ENCODE data around the gene TET2. TPM values are rescaled to one million over a fixed set of nuclear protein-coding genes. Genes with fewer than 3 reads are reported as not detected.
A peak's percentile ranks its signal among the peaks of the same experiment; 100 is the strongest.

The TET2 gene
- total RNA-seq, 1 donor from 2014 or later = 52.4 TPM

DNA sequence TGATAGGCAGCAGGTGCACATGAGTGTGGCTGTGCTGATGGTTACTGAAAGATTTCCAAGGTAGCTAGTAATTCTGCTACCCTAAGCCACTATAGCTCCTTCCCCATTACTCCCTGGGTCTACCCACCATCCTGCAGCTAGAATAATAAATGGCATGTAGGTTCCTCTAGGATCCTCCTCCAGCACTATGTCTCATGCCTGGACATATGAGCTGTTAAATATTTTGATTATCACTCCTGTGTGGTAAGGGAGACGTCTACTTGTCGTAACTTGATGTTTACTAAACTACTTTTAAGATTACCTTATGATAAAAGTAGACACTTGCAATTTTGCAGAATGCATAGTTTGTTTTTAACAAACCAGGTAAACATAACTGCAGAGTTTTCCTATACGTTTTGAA is 35.5 kb downstream of the TET2 start:
- DNase-seq = no peak

DNA sequence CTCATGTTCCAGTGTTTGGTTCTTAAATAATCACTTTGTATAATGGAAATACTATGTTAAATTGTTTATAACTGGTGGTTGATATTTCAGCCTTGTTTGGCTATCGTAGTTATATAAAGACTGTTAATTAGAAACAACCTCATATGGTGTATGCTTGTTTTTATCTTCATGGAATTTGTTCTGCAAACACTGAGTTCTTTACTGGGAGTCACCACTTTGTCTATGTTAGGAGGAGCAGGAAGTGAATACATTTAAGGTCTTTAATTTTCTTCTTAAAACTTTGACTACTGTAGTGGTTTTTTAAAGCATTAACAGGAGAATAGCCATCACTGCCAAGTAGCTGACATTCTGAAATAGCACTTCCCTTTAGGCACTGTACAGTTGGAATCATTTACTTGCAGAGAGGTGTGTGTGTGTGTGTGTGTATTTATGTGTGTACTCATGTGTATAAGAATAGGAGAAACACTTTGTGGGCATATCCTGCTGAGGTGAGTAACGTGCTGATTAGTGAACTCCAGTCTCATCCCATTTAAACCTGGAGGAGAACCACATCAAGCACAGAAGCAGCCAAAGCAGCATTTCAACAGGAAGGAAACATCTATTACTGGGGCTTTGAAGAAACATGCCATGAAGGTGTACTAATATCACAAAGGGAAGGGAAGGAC is 37.8 kb downstream of the TET2 start:
- DNase-seq = no peak

DNA sequence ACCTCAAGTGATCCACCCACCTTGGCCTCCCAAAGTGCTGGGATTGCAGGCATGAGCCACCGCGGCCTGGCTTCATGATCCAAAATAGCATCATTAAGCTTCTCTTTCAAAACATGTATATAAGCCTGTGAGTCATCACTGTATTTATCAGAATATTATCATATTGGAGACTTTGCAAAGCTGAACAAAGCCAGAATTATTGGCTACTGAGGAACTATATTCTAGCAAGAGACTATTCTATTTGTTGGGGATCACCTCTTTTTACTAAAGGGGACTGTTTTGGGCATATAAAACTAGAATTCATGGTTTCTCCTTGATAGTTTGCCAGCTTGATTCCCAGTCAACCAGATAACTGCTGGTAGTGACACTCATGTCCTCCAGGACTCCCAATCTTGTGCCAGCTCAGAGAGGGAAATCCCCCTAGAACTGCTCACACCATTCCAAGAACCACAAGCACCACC is 40.1 kb downstream of the TET2 start:
- DNase-seq = no peak

DNA sequence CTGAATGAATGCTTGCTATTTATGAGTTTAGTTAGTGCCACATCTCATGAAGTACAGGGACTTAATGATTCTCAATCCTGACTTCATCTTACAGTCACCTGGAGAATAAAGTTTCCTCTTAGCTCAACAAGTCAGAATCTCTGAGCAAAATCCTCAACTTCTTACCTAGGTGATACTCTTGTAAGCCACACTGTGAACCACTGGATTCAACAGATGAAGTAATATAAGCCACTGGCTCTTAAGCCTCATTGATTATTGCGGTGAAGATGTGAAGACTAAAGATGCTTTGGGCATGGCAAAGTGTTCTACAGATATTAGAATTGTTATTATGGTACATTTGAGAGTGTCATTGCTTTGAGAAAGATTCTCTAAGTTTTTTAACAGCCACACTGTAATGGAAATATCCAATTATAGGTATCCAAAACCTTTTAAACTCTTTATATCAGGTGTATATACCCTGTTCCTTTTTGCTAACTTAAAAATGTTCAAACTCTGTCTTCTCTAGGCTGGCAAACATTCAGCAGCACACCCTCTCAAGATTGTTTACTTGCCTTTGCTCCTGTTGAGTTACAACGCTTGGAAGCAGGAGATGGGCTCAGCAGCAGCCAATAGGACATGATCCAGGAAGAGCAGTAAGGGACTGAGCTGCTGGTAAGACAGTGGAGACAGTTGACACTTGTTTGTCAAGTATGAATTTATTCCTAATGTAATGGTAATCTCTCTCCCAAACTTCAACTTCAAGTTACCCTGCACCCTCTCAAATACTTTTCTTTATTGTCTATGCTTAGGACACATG is 43.4 kb downstream of the TET2 start:
- DNase-seq = no peak

DNA sequence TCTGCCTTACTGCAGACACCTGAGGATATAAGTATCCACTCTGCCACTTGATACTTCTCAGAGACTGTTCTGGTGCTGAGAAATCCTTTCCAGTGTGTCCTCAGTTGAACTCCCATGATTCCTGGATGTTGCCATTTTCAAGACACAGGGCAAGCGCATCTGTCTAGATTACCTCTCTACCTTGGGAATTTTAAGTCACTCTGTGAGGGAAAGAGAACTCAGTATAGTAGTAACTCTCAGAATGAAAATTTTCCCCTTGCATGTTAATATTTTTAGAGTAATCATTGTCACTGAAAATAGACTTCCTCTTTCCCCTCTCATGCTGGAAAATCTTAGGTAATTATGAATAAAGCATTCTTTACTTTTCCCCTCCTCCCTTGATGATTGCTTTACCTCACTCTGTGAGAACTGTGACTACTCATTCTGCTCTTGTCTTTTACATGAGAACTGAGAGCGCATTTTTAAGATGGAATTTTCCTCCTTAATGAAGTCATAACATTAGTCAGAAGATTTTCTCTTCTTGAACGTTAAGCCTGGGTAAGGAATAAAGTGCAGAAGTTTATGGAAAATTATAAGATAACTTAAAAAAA is 45.0 kb downstream of the TET2 start:
- DNase-seq = no peak

DNA sequence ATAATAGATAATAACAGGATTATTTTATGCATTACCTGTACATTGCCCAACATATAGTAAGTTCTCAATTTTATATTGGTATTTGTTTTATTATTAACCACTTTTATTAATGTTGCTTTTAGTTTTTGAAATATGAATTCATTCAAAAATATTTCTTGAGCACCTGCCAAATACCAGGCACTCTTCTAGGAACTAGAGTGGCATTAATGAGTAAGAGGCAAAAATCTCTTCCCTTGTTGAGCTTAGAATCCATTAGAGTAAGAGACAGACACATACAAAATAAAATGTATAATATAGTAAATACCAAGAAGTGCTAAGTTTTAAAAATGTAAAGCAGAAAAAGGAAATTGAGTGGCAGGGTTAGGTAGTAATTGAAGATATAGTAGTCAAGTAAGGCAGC is 45.8 kb downstream of the TET2 start:
- DNase-seq = no peak

DNA sequence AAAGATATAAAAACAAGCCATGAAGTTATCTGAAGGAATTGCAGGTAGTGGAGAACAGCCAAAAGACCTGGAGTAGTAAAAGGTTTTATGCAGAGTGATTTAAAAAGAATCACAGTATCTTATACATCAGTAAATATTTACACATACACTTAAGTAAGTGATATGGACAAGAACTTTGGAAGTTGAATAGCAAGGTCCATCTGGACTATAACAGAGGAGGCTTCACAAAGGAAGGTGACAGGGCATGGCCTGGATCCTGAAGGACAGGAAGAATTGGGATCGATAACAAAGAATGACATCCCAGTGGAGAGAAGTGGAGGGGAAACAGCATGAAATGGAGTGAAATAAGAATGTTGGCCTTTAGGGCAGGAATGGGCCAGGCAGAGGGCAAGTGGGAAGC is 46.2 kb downstream of the TET2 start:
- no peak for DNase-seq

DNA sequence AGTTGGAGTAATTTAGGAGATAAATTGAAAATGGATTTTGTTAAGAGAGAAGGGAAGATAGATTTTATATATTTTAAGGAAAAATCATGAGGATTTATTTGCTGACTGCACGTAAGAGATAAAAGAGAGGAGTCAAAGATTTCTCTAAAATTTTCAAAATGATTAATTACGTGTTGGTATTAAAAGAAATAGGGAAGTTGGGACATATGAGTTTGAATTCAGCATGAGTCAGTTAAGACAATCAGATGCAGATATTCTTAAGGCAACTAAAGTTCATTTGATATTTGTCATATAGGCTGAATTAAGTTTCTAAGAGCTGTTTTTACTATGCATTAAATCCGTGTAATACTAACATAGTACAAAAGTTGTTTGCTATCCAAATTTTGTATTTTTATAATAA is 46.9 kb downstream of the TET2 start:
- no peak for DNase-seq

DNA sequence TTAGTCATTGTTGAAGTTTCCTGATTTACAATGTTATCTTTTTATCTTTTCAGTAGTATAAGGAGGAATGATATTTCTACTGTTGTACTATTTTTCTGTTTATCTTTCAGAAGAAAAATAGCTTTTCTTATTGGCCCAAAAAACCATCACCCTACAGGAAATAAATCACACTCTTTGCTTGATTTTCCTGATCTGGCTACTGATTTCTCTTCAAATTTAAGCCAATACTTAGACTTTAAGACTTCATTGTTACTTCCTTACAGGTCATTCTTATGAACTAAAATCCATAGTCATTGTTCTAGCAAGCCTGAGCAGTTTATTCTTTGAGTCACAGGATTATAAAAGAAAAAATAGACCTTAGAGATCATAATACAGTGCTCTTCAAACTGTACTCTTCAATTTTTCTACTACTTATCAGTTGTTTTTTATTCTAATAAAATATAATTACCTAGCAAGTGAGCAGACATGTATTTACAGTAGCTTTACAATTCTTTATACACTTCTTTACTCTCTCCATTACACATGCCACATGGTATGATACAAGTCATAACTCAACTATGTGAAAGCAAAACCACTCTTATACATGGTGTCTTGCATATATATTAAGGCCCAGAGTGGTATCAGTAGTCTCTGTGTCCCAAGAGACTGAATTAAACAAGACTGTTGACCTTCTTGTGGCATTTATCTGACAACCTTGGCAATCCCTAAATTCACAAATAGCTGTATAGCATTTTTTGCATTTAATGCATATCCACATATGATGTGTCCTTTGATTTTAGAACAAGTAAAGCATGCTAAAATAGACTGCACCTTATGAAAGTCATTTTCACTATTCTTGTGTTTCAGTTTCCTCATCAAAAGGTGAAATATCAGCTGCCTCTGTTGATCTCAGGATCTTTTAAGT is 47.9 kb downstream of the TET2 start:
- no peak for DNase-seq

DNA sequence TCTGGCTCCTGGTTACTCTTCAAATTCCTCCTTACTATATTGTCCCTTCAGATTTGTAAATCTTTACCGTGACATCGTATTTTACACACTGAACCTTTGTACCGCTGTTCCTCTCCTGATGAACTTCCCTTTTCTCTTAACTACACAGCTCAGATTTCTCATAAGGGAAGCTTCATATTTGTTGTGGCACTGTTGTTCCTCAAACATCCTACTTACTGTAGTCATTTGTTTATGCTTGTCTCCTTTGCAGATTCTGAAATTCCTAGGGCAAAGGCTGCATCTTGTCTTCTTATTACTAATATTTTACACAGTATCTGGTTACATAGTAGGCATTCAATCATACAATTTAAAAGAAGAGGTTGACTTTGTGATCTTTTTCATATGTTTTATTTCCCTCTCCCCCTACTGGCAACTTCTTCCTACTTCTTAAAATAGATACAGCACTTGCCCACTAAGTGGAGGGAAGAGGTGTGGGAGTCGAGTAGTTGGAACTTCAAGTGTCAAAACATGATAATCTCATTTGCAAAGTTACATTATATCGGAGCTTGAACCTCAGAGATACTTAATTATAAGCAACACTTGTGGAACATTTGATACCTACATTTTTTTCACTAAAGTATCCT is 50.0 kb downstream of the TET2 start:
- DNase-seq = peak; percentile 21

DNA sequence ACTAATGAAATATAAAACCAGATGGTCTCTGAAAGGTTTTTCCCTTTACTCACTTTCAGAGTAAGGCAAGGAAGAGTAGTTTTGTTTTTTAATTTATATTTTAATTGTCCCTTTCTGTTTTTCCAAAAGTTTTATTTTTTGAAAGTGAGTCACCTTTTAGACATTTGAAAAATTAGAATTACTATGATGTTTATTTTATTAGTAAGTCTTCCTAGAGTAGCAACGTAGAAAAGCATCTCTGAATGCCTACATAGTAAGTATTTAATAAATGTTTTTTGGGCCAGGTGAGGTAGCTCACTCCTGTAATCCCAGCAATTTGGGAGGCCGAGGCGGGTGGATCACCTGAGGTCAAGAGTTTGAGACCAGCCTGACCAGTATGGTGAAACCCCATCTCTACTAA is 51.1 kb downstream of the TET2 start:
- no peak for DNase-seq

DNA sequence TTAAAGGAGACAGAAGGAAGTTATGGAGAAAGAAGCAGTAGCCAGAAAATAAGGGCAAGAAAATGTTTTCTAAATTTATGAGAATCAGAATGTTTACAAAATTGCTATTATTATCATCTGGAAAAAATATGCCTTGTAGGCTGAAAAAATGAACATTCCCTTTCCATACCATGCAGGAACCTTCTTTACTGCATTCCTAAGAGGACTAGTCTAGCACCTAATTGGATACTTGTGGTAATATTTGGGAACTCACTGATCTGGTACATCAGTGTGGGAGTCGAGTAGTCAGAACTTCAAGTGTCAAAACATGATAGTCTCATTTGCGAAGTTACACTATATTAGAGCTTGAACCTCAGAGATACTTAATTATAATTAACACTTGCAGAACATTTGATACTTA is 51.9 kb downstream of the TET2 start:
- DNase-seq = no peak

DNA sequence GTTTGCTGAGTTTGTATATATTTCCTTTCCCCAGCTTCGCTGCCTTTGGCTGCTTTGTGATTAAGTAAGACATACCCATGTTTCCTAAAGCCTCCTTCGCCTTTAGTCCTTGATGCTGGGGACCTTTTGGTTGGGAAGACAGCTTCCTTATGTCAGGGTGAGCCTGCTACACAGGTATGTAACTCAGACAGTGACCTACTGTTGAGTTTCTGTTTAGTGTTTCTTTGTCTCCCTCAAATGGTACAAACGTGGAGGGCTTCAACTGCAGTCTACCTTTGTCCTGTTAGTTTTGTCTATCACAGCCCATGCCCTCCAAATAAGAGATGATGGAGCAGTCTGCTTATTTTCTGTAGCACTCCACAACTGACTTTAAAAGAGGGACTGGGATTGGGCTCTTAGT is 59.5 kb downstream of the TET2 start:
- no peak for DNase-seq

DNA sequence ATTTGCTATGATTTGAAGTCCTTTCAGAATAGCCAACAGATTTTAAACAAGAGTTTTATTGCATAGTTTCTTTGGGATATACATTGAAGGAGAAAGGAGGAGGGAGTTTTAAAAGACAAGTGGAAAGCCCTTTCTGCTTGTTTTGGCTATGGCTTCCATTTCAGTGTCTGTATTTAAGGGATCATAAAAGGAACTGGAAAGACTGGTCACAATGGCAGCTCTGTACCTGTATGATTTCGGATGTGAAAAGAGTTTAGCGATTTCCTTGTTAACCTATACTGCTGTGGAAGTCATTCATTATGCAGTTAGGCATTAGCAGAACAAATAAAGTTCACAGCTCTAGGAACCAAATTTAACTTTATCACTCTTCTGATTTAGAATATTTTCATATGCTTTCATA is 60.7 kb downstream of the TET2 start:
- DNase-seq = no peak

DNA sequence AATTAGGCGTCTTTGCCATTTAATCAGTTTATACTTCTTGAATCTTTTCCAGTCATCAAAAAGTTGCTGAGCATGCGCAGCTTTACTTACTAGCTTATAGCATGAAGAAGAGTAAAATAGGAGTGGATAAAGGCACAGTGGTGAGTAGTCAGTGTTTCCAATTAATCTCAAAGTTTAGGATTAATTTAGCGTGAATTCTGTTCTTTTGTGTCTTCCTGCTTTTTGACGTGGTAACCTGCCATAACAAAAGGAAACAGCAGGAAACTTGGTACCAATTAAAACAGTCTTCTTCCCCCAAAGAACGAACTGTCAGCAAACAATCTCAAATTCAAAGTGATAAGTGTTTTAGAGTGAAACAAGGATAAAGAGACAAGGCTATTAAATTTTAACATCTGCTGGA is 61.9 kb downstream of the TET2 start:
- DNase-seq = no peak

DNA sequence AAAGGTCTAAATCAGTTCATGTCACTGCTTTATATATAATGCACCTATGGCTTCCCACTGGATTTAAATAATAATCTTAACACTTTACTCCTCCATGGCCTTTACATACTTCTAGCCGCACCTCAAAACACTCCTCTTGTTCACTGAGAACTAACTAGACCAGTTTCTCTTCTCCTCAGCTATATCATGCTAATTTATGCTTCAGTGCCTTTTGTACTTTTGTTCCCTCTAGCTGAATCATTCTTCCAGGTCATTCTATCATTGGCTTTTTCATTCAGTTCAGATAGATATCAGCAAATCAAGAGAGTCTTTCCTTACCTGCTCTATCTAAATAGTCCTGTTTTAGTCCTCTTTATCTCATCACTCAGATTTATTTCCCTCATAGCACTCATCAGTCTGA is 64.2 kb downstream of the TET2 start:
- no peak for DNase-seq

DNA sequence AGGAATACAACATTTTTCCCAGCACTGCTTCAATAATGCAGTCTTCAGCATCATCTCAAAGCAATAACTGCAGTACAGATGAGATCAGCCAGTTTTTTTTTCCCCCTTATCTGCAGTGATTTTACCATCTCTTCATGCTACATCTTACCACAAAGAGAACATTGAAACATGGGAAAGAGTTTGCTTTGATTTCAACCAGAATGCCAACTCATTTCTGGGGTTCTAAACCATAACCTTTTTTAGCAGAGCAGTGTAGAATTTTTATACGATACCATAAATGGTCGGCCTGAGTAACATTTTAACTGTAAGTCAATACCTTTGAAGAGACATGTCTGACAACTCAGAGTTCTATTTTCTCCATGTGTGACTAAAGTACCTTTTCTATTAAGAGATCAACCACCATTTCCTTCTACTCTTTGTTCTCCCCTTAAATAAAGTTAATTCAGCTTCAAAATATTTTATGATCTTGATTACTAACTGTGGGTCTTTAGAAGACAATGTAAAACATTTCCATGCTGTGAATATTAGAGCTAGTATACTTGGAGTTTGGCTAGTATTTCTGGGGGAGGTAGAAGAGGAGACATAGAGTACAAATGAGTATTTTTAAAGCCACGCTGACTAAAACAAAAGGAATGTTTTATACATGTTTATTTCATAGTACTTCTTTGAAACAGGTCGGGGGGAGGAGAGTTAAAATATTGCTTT is 69.1 kb downstream of the TET2 start:
- DNase-seq = no peak

DNA sequence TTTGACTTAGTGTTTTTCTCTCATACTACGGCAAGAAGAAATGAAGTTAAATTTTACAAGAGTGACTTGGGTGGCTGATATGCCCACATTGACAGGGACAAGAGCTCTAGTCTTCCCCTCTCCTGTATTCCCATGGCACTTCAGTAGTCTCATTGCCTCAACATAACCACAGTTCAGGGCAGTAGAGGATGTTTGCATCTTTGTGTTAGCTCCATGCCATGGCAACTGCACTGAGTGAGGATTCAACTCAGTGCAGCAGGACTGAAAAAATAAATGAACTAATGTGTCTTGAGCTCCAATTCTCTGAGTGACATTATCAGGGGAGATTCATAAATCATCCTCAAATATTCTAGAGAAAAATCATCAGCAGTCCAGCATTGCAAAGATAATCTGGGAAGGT is 78.8 kb downstream of the TET2 start:
- no peak for DNase-seq

DNA sequence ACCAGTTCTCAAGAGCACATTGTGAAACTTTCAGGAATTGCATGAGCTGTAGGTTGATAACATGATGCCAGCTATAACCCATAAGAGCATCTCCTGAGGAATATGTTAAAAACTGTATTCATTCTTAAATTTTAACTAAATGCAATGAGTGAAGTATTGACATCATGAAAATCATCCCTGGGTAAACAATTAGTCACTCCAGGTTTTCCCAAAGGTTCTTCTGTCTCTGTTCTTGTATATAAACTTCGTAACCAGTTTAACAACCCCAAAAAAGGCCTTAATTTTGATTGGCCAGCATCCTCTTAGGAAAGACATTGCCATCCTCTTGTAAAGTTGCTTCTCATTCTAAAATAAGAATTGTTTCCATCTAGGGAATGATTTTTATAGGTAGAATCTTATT is 80.4 kb downstream of the TET2 start:
- no peak for DNase-seq

DNA sequence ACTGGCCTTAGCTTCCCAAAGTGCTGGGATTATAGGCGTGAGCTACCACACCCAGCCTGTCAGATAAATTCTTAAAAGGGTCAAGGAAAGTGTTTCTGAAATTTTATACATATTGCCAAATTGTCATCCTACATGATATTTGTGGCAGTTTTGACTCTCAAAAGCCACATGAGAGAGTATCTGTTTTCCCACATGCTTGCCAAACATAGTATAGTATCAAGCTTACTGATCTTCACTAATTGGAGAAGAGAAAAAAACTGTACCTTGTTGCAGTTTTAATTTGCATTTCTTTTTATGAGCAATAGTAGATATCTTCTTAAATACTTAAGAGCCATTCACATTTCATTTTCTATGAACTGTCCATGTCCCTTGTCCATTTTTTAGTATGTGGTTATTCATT is 83.6 kb downstream of the TET2 start:
- no peak for DNase-seq

DNA sequence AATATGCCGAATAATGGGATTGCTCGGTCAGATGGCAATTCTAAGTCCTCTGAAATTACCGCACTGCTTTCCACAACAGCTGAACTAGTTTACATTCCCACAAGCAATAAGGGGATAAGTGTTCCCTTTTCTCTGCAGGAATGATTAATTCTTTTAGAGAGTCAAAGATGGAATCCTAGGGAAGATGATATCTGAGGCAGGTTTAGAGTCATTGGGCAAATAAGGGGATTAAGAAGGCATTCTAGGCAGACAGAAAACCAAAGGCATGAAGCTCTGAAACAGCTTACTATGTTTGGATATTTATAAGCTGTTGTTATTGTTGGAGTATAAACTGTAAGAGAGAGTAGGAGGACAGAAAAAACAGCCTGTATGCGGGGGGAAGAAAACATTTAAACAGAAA is 85.7 kb downstream of the TET2 start:
- no peak for DNase-seq

DNA sequence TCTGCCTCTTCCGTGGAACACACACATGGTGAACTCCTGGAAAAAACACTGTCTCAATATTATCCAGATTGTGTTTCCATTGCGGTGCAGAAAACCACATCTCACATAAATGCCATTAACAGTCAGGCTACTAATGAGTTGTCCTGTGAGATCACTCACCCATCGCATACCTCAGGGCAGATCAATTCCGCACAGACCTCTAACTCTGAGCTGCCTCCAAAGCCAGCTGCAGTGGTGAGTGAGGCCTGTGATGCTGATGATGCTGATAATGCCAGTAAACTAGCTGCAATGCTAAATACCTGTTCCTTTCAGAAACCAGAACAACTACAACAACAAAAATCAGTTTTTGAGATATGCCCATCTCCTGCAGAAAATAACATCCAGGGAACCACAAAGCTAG is 87.9 kb downstream of the TET2 start:
- no peak for DNase-seq

Data from tongue (tissue), 2 donors.